Esophagus (tissue), 2 donors: Measurements from ENCODE around the gene SPO11. TPM values are rescaled to one million over a fixed set of nuclear protein-coding genes. Genes with fewer than 3 reads are reported as not detected.

ENCODE experiments used
- H3K27ac ChIP-seq, 2 donors: one replicate each; pipeline ENCODE4 v1.5.1; 2013; ENCODE audit warnings: low read depth in 2 of 2, mild to moderate bottlenecking in 2 of 2, inconsistent platforms in 1 of 2, low read length in 1 of 2, moderate library complexity in 1 of 2
- H3K27me3 ChIP-seq, 2 donors: one replicate each; pipeline ENCODE4 v1.6.1; 2013; ENCODE audit warnings: low read length in 2 of 2, control low read depth in 1 of 2, mild to moderate bottlenecking in 1 of 2; ENCODE audit not compliant: insufficient read depth in 2 of 2, control insufficient read depth in 1 of 2
- H3K36me3 ChIP-seq, 2 donors: one replicate each; pipeline ENCODE4 v1.6.1; 2013; ENCODE audit warnings: low read length in 1 of 2; ENCODE audit not compliant: control insufficient read depth in 2 of 2, insufficient read depth in 2 of 2
- H3K4me1 ChIP-seq, 2 donors: one replicate each; pipeline ENCODE4 v1.6.1; 2013; ENCODE audit warnings: low read length in 1 of 2; ENCODE audit not compliant: control insufficient read depth in 2 of 2, insufficient read depth in 2 of 2
- H3K4me3 ChIP-seq, 2 donors: one replicate each; pipeline ENCODE4 v1.5.1; 2013; ENCODE audit warnings: low read length in 2 of 2, mild to moderate bottlenecking in 2 of 2, low read depth in 1 of 2, moderate library complexity in 1 of 2
- H3K9me3 ChIP-seq, 2 donors: one replicate each; pipeline ENCODE4 v1.6.1; 2013; ENCODE audit warnings: mild to moderate bottlenecking in 2 of 2, low read depth in 1 of 2, low read length in 1 of 2, moderate library complexity in 1 of 2; ENCODE audit not compliant: control insufficient read depth in 2 of 2, insufficient read depth in 1 of 2
- WGBS, 2 donors: extraction: QIAGEN DNeasy Blood & Tissue Kit; methylation state at CpG; one replicate each; pipeline ENCODE4 v1.1.7; 2013; 5-methylcytosine and 5-hydroxymethylcytosine counted together
- polyA plus RNA-seq, 2 donors: library from polyadenylated mRNA; stranded (reverse); fragments of 200-250 nt; gene quantifications; one replicate each; pipeline ENCODE4 v1.2.3, GENCODE V29; 2013
- donor health status: healthy with polysubstance abuse.
- donor health status: Bipolar disorder and iron deficiency.

SPO11 gene
- polyA plus RNA-seq, 2 donors = not detected

- peaks cover 0 to 10% of the 10 kb centered on the region in 2 donors for H3K4me1 ChIP-seq
- no peaks in the 10 kb centered on the region for H3K27me3 ChIP-seq
- H3K4me3 ChIP-seq = no peak overlapping the region
- WGBS, 2 donors = 66 to 67% methylated on average over 13 of the region's 13 CpGs
- no peaks in the 10 kb centered on the region for H3K36me3 ChIP-seq
- H3K27ac ChIP-seq = no peak overlapping the region
- H3K9me3 ChIP-seq = no peaks in the 10 kb centered on the region
Observed at GRCh38 chr20:57308451-57309271, 20.9 kb upstream of the SPO11 start.

- Histone ChIP-seq H3K9me3 (no peaks in the 10 kb centered on the region), H3K4me3 (no peak overlapping the region), H3K4me1 (peaks cover 0 to 10% of the 10 kb centered on the region in 2 donors), H3K36me3 (no peaks in the 10 kb centered on the region), H3K27ac (no peak overlapping the region), H3K27me3 (no peaks in the 10 kb centered on the region)
- 76 to 79% methylated on average over 9 of the region's 9 CpGs for WGBS, 2 donors
Observed at GRCh38 chr20:57309544-57310115, 20.0 kb upstream of the SPO11 start.

GRCh38 chr20:57310821-57311514 is 18.6 kb upstream of the SPO11 start:
- H3K4me1 ChIP-seq = peaks cover 0 to 8% of the 10 kb centered on the region in 2 donors
- H3K27ac ChIP-seq = no peak overlapping the region

GRCh38 chr20:57312138-57312537 is 17.5 kb upstream of the SPO11 start:
- Histone ChIP-seq H3K27ac (no peak overlapping the region), H3K9me3 (no peaks in the 10 kb centered on the region), H3K36me3 (no peaks in the 10 kb centered on the region), H3K27me3 (no peaks in the 10 kb centered on the region), H3K4me1 (peaks cover 0 to 13% of the 10 kb centered on the region in 2 donors), H3K4me3 (no peak overlapping the region)
- 88 to 90% methylated on average over 6 of the region's 6 CpGs for WGBS, 2 donors

More at GRCh38 chr20:57310821-57311514, 18.6 kb upstream of the SPO11 start:
- Histone ChIP-seq H3K27me3 (no peaks in the 10 kb centered on the region), H3K9me3 (no peaks in the 10 kb centered on the region), H3K4me3 (no peak overlapping the region), H3K36me3 (no peaks in the 10 kb centered on the region)
- 95 to 96% methylated on average over 11 of the region's 11 CpGs for WGBS, 2 donors

GRCh38 chr20:57313230-57313629 is 16.4 kb upstream of the SPO11 start:
- no peaks in the 10 kb centered on the region for H3K27me3 ChIP-seq
- 44 to 62% methylated on average over 5 of the region's 5 CpGs for WGBS, 2 donors
- no peaks in the 10 kb centered on the region for H3K36me3 ChIP-seq

GRCh38 chr20:57313951-57314350 is 15.7 kb upstream of the SPO11 start:
- Histone ChIP-seq H3K27me3 (no peaks in the 10 kb centered on the region), H3K4me1 (peaks cover 2 to 15% of the 10 kb centered on the region in 2 donors)
- WGBS, 2 donors = 89 to 92% methylated on average over 5 of the region's 5 CpGs

More at GRCh38 chr20:57313230-57313629, 16.4 kb upstream of the SPO11 start:
- Histone ChIP-seq H3K27ac (no peak overlapping the region), H3K9me3 (no peaks in the 10 kb centered on the region), H3K4me3 (no peak overlapping the region), H3K4me1 (peaks cover 0 to 15% of the 10 kb centered on the region in 2 donors)

GRCh38 chr20:57315083-57315975 is 14.3 kb upstream of the SPO11 start:
- Histone ChIP-seq H3K27ac (peak overlapping the region; percentile 37 to 54), H3K4me3 (no peak overlapping the region), H3K27me3 (no peaks in the 10 kb centered on the region), H3K9me3 (no peaks in the 10 kb centered on the region), H3K36me3 (no peaks in the 10 kb centered on the region), H3K4me1 (peaks cover 2 to 15% of the 10 kb centered on the region in 2 donors)
- WGBS, 2 donors = 75 to 78% methylated on average over 8 of the region's 8 CpGs

More at GRCh38 chr20:57313951-57314350, 15.7 kb upstream of the SPO11 start:
- Histone ChIP-seq H3K27ac (no peak overlapping the region), H3K9me3 (no peaks in the 10 kb centered on the region), H3K4me3 (no peak overlapping the region), H3K36me3 (no peaks in the 10 kb centered on the region)

- no peaks in the 10 kb centered on the region for H3K9me3 ChIP-seq
- H3K27ac ChIP-seq = peak overlapping the region in 1 of 2 donors; percentile 44
- 71 to 80% methylated on average over 8 of the region's 8 CpGs for WGBS, 2 donors
- H3K36me3 ChIP-seq = no peaks in the 10 kb centered on the region
- no peaks in the 10 kb centered on the region for H3K27me3 ChIP-seq
- peaks cover 2 to 15% of the 10 kb centered on the region in 2 donors for H3K4me1 ChIP-seq
- H3K4me3 ChIP-seq = no peak overlapping the region
Observed at GRCh38 chr20:57315976-57316480, 13.6 kb upstream of the SPO11 start.

GRCh38 chr20:57316795-57317201 is 12.8 kb upstream of the SPO11 start:
- H3K9me3 ChIP-seq = no peaks in the 10 kb centered on the region
- no peaks in the 10 kb centered on the region for H3K27me3 ChIP-seq
- WGBS, 2 donors = 71 to 79% methylated on average over 9 of the region's 9 CpGs
- no peak overlapping the region for H3K4me3 ChIP-seq
- H3K4me1 ChIP-seq = peaks cover 4 to 15% of the 10 kb centered on the region in 2 donors
- no peak overlapping the region for H3K27ac ChIP-seq
- no peaks in the 10 kb centered on the region for H3K36me3 ChIP-seq
